Ovary (tissue), 3 donors: Measurements from ENCODE around the gene TTC33.

ENCODE experiments used
- EP300 ChIP-seq: sonication (generic); formaldehyde crosslinking; IDR thresholded peaks from one replicate; pipeline ENCODE4 v1.6.1; 2017; ENCODE audit warnings: antibody characterized with exemption
- POLR2A ChIP-seq: fragments of 450-650 bp; IDR thresholded peaks from one replicate; pipeline ENCODE4 v1.6.1; 2017; ENCODE audit warnings: antibody characterized with exemption, mild to moderate bottlenecking, moderate library complexity
- TF ChIP-seq, protein P1 (sequence below), 3 donors: fragments of 450-650 bp in 2 of 3; fragments of 200-600 bp in 1 of 3; IDR thresholded peaks; one replicate each; pipeline versions ENCODE4 v1.5.1 to v1.8.0; 2016 to 2022; ENCODE audit warnings: antibody characterized with exemption in 3 of 3, mild to moderate bottlenecking in 1 of 3
- donor health status: DM: no; HTN: no; CAD: no.

GRCh38 chr5:40689438-40689837 lies 66.3 kb downstream of the TTC33 start:
- TF ChIP-seq, protein P1, sequence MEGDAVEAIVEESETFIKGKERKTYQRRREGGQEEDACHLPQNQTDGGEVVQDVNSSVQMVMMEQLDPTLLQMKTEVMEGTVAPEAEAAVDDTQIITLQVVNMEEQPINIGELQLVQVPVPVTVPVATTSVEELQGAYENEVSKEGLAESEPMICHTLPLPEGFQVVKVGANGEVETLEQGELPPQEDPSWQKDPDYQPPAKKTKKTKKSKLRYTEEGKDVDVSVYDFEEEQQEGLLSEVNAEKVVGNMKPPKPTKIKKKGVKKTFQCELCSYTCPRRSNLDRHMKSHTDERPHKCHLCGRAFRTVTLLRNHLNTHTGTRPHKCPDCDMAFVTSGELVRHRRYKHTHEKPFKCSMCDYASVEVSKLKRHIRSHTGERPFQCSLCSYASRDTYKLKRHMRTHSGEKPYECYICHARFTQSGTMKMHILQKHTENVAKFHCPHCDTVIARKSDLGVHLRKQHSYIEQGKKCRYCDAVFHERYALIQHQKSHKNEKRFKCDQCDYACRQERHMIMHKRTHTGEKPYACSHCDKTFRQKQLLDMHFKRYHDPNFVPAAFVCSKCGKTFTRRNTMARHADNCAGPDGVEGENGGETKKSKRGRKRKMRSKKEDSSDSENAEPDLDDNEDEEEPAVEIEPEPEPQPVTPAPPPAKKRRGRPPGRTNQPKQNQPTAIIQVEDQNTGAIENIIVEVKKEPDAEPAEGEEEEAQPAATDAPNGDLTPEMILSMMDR (IDR thresholded peaks at IDR 0.05) = no peak
- TF ChIP-seq EP300 (no peak), POLR2A (no peak)
